Neuron (in vitro differentiated cells): Measurements from ENCODE around the gene TRIM10.

Source experiments
- H2AFZ ChIP-seq: one replicate; pipeline ENCODE4 v1.6.1; 2013; ENCODE audit warnings: low read depth, mild to moderate bottlenecking, inconsistent platforms, low read length, moderate library complexity
- H3K27me3 ChIP-seq: one replicate; pipeline ENCODE4 v1.6.1; 2013; ENCODE audit warnings: low read length; ENCODE audit not compliant: insufficient read depth
- H3K36me3 ChIP-seq: one replicate; pipeline ENCODE4 v1.6.1; 2013; ENCODE audit warnings: low read length; ENCODE audit not compliant: insufficient read depth
- H3K4me1 ChIP-seq: one replicate; pipeline ENCODE4 v1.6.1; 2013; ENCODE audit warnings: low read length; ENCODE audit not compliant: insufficient read depth
- H3K4me3 ChIP-seq: 2 replicates; pipeline ENCODE4 v1.5.1; 2013; ENCODE audit warnings: mild to moderate bottlenecking, low read length, moderate library complexity
- H3K9me3 ChIP-seq: one replicate; pipeline ENCODE4 v1.6.1; 2013; ENCODE audit warnings: low read length

TRIM10 gene

DNA sequence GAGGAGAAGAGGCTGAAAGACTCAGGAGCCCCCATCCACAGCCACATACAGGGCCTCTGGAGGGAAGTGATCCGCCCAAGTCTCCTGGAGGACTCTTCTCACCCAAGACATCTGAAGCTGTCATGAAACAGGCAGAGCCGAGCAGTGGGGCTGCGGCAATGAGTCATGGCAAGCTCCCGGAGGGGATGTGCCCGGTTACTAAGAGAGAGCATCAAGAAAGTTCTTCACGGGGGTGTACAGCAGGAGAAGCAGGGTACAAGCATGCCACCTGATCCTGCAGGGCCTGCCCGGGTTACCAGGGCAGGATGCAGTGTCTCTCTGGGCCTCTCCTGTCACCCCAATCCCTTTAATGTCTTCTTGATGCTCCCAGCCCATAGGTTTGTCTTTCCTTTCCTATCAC lies 31.1 kb upstream of the TRIM10 start:
- H3K36me3 ChIP-seq: peaks cover 72% of the 10 kb centered on the region
- no peaks in the 10 kb centered on the region for H3K27me3 ChIP-seq
- H2AFZ ChIP-seq: no peak overlapping the region

DNA sequence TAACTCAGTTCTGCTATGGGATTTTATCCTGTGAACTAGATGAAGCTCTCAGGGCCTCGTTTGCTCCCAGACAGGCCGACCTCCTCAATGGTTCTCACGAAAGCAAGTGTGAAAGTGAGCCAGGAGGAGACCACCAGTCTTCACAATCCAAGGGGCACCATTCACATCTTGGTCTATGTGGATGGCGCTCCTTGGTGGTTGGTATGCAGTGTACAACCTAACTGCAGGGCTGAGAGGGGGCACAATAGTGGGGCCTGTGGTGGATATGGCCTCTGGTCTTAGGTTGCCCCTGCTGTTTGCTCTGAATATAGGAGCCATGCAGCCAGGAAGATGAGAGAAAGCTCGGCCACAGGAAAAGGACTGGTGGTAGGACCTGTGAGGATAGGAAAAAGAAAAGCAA lies 27.5 kb upstream of the TRIM10 start:
- Histone ChIP-seq H3K4me1 (no peaks in the 10 kb centered on the region), H3K27me3 (no peaks in the 10 kb centered on the region), H3K4me3 (no peak overlapping the region), H3K36me3 (peaks cover 75% of the 10 kb centered on the region), H2AFZ (no peak overlapping the region), H3K9me3 (no peaks in the 10 kb centered on the region)

More for the DNA sequence above, 31.1 kb upstream of the TRIM10 start:
- no peak overlapping the region for H3K4me3 ChIP-seq
- H3K4me1 ChIP-seq: no peaks in the 10 kb centered on the region
- no peaks in the 10 kb centered on the region for H3K9me3 ChIP-seq

DNA sequence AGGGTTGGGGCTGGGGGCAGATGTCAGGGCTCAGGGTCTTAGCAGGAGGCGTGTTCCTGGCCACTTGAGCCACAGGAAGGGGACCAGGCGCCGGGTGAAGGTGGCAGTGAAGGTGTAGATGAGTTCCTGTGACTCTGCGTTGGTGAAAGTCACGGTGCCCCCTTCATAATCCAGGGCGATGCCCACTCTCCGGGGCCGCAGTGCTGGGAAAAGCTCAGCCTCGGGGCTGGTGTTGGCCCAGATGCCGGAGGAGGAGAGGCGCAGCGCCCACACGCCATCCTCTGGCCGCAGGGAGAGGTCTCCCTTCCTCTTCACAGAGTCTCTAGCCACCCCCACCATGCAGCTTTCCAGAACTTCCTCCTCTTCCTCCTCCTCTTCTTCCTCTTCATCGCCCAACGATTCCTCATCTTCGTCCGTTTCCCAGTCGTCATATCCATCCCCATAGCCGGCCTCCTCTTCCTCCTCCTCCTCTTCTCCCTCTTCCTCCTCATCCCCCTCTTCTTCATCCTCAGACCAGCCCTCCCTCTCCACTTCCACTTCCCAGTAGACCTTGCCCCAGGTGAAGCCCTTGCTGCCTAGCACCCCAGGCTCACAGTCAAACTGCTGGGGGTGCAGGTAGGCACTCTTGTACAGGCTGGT lies 25.0 kb upstream of the TRIM10 start:
- H2AFZ ChIP-seq: no peak overlapping the region
- no peaks in the 10 kb centered on the region for H3K27me3 ChIP-seq
- H3K4me3 ChIP-seq: no peak overlapping the region
- H3K36me3 ChIP-seq: peaks cover 61% of the 10 kb centered on the region
- H3K9me3 ChIP-seq: peaks cover 5% of the 10 kb centered on the region
- H3K4me1 ChIP-seq: no peaks in the 10 kb centered on the region

DNA sequence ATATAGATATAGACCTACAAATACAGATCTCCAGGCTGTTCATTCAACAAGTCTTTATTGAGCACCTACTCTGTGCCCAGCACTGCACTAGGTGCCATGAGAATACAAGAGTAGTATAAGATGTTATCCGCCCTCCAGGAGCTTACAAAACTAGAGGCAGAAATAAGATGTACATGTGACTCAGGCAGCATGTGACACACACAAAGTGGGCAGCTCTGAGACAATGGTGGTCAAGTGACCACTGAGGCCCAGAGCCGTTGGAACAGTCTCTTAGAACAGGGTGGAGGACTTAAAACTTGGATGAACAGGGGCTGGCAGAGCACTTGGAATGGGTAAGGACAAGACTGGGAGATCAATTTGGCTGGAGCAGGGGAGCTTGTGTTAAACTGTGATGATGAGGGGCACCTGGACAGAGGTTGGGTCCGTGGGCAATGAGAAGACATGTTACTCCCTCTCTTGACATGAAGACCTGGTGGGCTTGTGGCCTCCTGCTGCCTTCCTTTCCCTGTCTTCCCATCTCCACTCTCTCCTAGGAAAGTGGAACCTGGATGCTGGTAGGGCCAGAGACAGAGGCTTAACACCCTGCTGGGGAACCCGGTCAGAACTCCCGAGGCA lies 23.5 kb upstream of the TRIM10 start:
- no peak overlapping the region for H3K4me3 ChIP-seq
- no peaks in the 10 kb centered on the region for H3K4me1 ChIP-seq
- peaks cover 47% of the 10 kb centered on the region for H3K36me3 ChIP-seq
- no peaks in the 10 kb centered on the region for H3K27me3 ChIP-seq
- H2AFZ ChIP-seq: no peak overlapping the region
- peaks cover 5% of the 10 kb centered on the region for H3K9me3 ChIP-seq

DNA sequence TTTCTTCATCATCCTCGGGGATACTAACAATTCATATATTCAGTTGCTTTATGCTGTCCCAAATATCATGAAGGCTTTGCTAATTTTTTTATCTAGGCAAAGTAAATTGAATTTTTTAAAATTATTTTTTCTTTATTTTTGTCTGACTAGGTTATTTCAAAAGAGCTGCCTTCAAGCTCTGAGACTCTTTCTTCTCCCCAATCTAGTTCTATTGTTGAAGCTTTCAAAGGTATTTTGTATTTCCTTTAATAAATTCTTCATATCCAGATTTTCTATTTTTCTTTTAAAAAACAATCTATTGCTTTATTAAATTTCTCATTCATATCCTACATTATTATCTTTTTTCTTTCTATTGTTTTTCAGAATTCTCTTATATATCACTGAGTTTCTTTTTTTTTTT lies 19.1 kb upstream of the TRIM10 start:
- Histone ChIP-seq H3K4me1 (no peaks in the 10 kb centered on the region), H2AFZ (no peak overlapping the region), H3K36me3 (peaks cover 8% of the 10 kb centered on the region), H3K27me3 (peaks cover 4% of the 10 kb centered on the region), H3K9me3 (peaks cover 5% of the 10 kb centered on the region), H3K4me3 (no peak overlapping the region)

DNA sequence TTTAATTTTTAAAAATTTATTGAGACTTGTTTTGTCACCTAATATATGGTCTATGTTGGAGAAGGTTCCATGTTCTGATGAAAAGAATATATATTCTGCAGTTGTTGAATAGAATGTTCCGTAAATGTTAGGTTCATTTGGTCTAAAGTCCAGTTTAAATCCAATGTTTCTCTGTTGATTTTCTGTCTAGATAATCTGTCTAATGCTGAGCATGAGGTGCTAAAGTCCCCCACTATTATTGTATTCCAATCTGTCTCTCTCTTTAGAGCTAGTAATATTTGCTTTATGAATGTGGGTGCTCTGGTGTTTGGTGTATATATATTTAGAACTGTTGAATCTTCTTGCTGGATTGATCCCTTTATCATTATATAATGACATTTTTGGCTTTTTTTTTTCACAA lies 17.8 kb upstream of the TRIM10 start:
- no peak overlapping the region for H3K4me3 ChIP-seq

DNA sequence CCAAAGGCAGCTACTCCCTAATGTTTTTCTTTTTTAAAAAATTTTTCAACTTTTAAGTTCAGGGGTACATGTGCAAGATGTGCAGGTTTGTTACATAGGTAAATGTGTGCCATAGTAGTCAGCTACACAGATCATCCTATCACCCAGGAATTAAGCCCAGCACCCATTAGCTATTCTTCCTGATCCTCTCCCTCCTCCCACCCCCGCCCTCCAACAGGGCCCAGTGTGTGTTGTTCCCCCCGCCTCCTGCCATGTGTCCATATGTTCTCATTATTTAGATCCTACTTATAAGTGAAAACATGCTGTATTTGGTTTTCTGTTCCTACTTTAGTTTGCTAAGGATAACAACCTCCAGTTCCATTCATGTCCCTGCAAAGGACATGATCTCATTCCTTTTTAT lies 14.8 kb upstream of the TRIM10 start:
- H3K4me3 ChIP-seq: no peak overlapping the region
- H3K36me3 ChIP-seq: no peaks in the 10 kb centered on the region
- H3K27me3 ChIP-seq: peaks cover 27% of the 10 kb centered on the region
- no peak overlapping the region for H2AFZ ChIP-seq
- no peaks in the 10 kb centered on the region for H3K4me1 ChIP-seq
- H3K9me3 ChIP-seq: no peaks in the 10 kb centered on the region

More for the DNA sequence above, 17.8 kb upstream of the TRIM10 start:
- H2AFZ ChIP-seq: no peak overlapping the region
- no peaks in the 10 kb centered on the region for H3K36me3 ChIP-seq
- peaks cover 9% of the 10 kb centered on the region for H3K27me3 ChIP-seq
- H3K9me3 ChIP-seq: peaks cover 5% of the 10 kb centered on the region
- H3K4me1 ChIP-seq: no peaks in the 10 kb centered on the region

DNA sequence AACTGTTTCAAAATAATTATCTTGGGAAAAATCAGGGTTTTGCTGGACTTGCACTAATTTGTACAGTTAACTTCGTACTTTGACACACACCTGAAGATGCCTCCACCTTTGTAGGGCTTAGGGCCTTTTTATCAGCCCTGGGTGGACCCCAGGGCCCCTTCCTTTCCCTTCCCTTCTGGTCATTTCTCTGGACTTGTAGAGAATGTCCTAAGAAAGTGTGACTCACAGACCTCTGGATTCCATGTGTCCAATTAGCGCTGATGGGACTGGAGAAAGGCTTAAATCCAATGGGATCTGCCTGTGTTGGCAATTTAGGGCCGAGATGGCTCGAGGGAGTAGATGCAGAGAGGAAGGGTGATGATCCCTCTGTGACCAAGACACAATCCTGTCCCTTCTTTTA lies 11.7 kb upstream of the TRIM10 start:
- H2AFZ ChIP-seq: no peak overlapping the region
- no peak overlapping the region for H3K4me3 ChIP-seq
- no peaks in the 10 kb centered on the region for H3K4me1 ChIP-seq
- H3K36me3 ChIP-seq: no peaks in the 10 kb centered on the region
- peaks cover 42% of the 10 kb centered on the region for H3K27me3 ChIP-seq
- H3K9me3 ChIP-seq: no peaks in the 10 kb centered on the region

DNA sequence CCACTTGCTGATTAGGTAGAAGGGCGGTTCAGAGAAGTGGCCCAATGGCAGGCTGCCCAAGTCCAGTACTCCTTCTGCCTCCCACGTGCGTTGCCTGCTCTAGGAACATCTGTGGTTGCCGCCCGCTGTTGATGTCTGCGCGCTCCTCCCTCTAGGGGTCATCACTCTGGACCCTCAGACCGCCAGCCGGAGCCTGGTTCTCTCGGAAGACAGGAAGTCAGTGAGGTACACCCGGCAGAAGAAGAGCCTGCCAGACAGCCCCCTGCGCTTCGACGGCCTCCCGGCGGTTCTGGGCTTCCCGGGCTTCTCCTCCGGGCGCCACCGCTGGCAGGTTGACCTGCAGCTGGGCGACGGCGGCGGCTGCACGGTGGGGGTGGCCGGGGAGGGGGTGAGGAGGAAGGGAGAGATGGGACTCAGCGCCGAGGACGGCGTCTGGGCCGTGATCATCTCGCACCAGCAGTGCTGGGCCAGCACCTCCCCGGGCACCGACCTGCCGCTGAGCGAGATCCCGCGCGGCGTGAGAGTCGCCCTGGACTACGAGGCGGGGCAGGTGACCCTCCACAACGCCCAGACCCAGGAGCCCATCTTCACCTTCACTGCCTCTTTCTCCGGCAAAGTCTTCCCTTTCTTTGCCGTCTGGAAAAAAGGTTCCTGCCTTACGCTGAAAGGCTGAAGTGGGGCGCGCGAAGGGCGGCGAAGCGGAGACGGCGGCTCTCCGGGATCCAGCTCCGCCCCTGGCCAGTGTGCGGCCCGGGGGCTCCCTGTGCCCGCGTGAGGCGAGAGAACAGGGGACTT lies 10.9 kb upstream of the TRIM10 start:
- H3K4me1 ChIP-seq: no peaks in the 10 kb centered on the region
- no peak overlapping the region for H3K4me3 ChIP-seq
- H3K9me3 ChIP-seq: no peaks in the 10 kb centered on the region
- H3K27me3 ChIP-seq: peaks cover 46% of the 10 kb centered on the region
- no peaks in the 10 kb centered on the region for H3K36me3 ChIP-seq
- H2AFZ ChIP-seq: no peak overlapping the region

DNA sequence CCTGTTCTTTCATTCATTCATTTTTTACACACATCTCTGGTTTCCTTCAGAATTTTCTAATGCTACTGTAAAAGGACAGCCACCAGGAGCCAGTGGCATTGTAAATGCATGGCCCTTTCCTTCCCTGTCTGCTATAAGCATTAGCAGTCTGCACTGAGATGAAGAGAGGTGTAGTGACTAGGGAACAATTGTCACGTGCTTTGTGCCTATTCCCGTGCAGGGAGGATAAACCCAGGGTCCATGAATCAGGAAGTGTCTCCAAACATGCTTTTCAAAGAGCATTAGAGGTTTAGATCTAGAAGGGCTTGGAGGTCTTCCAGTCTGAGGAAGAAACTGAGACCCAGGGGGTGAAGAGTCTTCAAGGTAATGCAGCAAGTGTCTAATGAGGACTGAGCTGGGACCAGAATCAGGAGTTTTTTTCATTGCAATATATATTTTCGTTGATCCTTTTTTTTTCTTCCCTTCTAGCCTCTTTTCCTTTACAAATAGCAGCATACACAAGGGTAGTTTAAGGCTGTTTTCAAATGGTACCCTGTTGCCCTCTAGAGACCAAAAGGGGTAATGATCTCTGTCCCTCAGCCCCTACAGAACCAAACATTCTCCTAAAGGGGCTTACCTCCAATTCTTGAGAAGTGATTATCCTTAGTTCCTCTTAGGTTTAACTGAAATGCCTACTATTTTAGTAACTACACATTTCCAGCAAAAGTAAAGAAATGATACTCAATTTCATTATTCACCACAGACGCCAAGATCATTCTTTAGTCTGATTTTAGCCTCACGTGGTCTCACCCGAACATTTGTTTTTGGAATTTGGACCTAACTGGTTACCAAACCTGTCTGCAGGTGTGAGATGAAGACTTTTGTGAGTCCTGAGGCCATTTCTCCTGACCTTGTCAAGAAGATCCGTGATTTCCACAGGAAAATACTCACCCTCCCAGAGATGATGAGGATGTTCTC lies 8.9 kb upstream of the TRIM10 start:
- Histone ChIP-seq H3K4me3 (no peak overlapping the region), H3K27me3 (peaks cover 40% of the 10 kb centered on the region)

DNA sequence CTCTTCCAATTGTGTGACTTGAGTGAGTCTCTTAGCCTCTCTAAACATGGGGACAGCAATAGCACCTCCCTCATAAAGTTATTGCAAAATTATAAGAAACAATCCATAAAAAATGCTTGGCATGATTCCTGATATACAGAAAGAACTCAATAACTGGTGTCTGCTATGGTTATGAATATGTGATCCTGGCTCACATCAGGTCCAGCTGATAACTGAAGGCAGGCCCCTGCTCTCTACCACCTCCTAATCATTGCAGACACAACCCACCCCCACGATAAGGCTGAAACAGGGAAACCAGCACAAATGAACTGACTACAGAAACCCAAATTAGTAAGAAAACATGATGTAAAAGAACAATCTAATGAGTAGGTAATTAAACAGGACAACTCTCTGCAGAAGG lies 7.7 kb upstream of the TRIM10 start:
- Histone ChIP-seq H3K9me3 (no peaks in the 10 kb centered on the region), H3K27me3 (peaks cover 37% of the 10 kb centered on the region), H2AFZ (no peak overlapping the region), H3K36me3 (no peaks in the 10 kb centered on the region), H3K4me3 (no peak overlapping the region), H3K4me1 (no peaks in the 10 kb centered on the region)

More for the DNA sequence above, 8.9 kb upstream of the TRIM10 start:
- Histone ChIP-seq H3K36me3 (no peaks in the 10 kb centered on the region), H2AFZ (no peak overlapping the region), H3K4me1 (no peaks in the 10 kb centered on the region), H3K9me3 (no peaks in the 10 kb centered on the region)

DNA sequence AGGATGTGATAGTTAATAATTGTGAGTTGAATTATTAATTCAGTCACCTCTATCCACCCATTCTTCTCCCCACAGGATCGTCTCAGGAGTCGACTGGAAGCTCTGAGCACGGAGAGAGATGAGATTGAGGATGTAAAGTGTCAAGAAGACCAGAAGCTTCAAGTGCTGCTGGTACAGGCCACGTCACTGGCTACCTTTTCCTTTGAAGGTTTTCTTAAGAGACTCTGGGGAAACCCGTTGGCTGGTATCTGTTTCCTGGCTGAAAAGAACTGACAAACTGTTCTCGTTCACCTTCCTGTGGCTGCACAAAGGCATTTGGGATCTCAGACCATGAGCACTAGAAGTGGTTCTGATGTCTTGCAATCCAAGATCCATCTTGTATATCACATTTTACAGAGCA lies 6.1 kb upstream of the TRIM10 start:
- H3K4me1 ChIP-seq: no peaks in the 10 kb centered on the region
- H3K9me3 ChIP-seq: no peaks in the 10 kb centered on the region
- no peaks in the 10 kb centered on the region for H3K36me3 ChIP-seq
- H3K27me3 ChIP-seq: peaks cover 29% of the 10 kb centered on the region
- no peak overlapping the region for H2AFZ ChIP-seq
- no peak overlapping the region for H3K4me3 ChIP-seq
